Fibroblast of the aortic adventitia (primary cell): ENCODE measurements around the gene KCTD1. TPM values are rescaled to one million over a fixed set of nuclear protein-coding genes. Genes with fewer than 3 reads are reported as not detected.

Experiments
- DNase-seq: peaks from one replicate; pipeline ENCODE4 v3.0.0-alpha.2; 2010; ENCODE audit warnings: low read depth
- H3K4me3 ChIP-seq: 2 replicates; pipeline ENCODE4 v1.5.1; 2011; ENCODE audit warnings: low read depth, mild to moderate bottlenecking, control low read depth, low read length, moderate library complexity
- small RNA-seq: library from RNA; depleted of rRNA; stranded (forward); fragments of <200 nt; gene quantifications from one replicate; pipeline ENCODE3, GENCODE V24; 2012
- total RNA-seq: library from RNA; depleted of rRNA; stranded (reverse); fragments of >200 nt; gene quantifications from 2 replicates; pipeline ENCODE4 v1.2.3, GENCODE V29; 2012; ENCODE audit warnings: low replicate concordance
- TF ChIP-seq, protein P1 (sequence below): IDR thresholded peaks from 2 replicates; pipeline ENCODE4 v1.5.1; 2011; ENCODE audit warnings: mild to moderate bottlenecking, low read length, control low read depth, inconsistent platforms; ENCODE audit not compliant: insufficient read depth

The KCTD1 gene
- total RNA-seq, 1 donor, result 9.9 TPM

DNA sequence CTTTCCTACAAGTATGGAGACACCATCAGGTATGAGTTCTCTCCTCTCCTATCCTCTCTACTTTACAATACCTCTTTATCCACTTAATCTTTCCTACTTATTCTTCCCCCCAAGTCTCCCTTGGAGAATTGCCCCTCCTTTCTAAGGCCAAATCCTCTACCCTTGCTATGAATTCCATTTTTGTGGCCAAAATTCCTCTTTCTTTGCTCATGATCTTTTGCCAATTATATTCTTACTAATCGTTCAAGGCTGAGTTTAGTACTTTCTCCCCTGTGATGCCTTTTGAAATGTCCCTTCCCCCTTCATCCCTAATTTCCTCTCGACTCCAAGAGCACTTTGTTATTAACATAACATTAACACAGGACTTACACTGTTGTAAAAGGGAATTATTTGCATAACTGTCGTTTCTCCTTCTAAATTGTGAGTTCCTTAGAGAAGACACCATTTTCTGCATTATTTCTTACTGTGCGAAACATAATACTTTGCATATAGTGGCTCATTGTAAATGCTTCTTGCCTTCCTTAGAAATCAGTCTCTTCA, 133.4 kb downstream of the KCTD1 start:
- no peak overlapping the region for H3K4me3 ChIP-seq
- peak; percentile 24 for DNase-seq
- TF ChIP-seq, protein P1, sequence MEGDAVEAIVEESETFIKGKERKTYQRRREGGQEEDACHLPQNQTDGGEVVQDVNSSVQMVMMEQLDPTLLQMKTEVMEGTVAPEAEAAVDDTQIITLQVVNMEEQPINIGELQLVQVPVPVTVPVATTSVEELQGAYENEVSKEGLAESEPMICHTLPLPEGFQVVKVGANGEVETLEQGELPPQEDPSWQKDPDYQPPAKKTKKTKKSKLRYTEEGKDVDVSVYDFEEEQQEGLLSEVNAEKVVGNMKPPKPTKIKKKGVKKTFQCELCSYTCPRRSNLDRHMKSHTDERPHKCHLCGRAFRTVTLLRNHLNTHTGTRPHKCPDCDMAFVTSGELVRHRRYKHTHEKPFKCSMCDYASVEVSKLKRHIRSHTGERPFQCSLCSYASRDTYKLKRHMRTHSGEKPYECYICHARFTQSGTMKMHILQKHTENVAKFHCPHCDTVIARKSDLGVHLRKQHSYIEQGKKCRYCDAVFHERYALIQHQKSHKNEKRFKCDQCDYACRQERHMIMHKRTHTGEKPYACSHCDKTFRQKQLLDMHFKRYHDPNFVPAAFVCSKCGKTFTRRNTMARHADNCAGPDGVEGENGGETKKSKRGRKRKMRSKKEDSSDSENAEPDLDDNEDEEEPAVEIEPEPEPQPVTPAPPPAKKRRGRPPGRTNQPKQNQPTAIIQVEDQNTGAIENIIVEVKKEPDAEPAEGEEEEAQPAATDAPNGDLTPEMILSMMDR, result no peak

DNA sequence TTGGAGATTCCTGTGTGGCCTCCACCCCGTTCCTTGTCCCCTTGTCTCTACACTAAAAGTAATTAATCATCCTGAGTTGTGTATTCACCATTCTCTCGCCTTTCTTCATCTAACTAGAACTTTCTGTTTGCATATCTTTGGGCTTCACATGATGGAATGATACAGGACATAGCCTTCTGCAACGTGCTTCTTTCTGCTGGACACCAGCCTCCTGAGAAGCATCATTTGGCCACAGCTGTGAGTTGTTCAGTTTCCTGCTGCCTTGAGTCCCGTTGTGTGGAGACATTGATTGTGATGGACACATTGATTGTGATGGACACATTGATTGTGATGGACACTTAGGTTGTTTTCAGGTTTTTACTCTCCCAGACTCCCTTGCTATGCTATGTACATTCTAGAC, 139.3 kb downstream of the KCTD1 start:
- TF ChIP-seq, protein P1, result no peak
- H3K4me3 ChIP-seq, result no peak overlapping the region
- DNase-seq, result no peak

DNA sequence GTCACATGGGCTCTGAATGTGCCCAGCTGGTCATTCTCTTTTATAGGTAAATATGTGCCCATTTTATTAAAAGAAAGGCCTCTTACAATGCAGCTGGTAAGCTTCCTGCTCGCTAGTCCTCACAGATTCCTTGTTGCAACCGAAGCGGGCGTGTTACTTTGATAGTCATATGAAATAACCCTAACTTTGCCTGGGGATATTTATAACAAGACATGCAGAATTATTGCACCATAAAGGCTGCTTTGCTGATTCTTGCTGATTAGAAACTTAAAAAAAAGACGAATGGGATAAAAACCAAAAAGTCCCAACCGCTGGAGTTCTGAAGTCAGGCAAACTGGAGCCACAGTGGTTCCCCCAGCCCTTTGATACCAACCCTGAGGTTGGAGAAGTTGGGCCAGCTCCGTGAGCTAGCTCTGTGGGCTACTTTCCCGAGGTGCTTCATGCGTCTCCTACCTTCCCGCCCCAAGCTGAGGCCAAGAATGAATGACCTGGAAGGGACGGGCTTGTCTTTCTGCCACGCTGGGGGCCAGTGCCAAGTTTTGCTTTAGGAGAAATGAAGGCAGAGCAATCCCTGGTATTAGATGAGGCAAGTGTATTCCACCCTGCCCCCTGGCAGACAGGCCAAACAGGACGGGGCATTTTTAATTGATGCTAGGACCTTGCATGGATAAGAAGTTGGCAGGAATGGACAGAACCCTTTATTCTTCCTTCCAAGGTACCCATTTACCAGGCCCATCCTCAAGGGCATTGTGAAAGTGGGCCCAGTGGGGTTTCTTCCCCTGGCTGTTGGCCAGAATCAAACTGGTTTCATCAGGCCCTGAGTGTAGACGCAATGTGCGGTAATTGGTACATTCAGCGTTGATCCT, 140.4 kb downstream of the KCTD1 start:
- TF ChIP-seq, protein P1, result no peak
- DNase-seq, result no peak
- H3K4me3 ChIP-seq, result no peak overlapping the region

DNA sequence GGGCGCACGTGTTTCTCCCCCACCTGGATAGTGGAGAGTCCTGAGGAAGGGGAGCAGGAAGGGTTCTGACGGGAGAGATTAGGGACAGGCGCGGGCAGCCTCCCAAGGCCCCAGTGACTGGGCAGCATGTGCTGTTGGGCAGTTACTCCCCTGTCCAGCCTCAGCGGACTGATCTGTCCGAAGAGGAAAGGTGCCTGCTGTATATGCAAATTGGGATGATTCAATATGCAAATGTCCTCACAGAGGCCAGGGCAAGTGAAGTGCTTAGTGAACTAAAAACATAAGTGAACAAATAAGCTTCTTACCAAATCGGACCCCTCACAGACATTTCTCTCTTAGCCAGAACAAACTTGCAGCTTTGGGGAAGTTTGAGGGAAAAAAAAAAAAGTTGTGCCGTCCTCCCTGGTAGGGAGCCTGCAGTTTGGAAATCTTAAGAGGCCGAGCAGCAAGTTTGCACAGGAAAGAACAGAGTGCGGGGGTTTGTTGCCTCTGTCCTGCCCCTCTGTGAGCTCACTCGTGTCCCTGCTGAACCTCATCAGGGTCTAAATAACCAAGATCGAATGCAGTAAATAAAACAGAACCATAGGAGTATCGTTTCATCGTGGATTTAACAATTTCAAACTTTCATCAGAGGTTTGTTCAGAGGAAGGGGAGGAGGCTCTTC, 141.4 kb downstream of the KCTD1 start:
- no peak for DNase-seq
- H3K4me3 ChIP-seq, result no peak overlapping the region
- TF ChIP-seq, protein P1, result no peak

DNA sequence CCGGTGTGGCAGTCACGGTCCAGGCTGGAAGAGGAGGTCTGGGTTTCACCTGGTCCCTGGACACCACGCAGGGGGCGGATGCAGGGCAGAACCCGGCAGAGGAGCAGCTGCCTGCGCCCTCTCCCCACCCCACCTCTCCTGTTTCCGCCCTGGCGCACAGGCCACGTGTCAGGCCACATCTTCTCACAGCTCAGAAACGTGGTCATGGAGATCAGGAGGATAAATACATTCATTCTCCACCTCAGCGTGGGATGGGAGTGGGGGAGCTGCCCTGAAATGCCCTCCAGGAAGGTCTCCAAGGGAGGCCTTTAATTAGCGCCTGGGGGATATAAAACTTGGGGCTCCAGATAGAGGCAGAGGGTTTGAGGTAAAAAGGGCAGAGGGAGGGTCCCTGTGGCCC, 142.0 kb downstream of the KCTD1 start:
- TF ChIP-seq, protein P1, result no peak
- no peak for DNase-seq
- H3K4me3 ChIP-seq, result no peak overlapping the region

DNA sequence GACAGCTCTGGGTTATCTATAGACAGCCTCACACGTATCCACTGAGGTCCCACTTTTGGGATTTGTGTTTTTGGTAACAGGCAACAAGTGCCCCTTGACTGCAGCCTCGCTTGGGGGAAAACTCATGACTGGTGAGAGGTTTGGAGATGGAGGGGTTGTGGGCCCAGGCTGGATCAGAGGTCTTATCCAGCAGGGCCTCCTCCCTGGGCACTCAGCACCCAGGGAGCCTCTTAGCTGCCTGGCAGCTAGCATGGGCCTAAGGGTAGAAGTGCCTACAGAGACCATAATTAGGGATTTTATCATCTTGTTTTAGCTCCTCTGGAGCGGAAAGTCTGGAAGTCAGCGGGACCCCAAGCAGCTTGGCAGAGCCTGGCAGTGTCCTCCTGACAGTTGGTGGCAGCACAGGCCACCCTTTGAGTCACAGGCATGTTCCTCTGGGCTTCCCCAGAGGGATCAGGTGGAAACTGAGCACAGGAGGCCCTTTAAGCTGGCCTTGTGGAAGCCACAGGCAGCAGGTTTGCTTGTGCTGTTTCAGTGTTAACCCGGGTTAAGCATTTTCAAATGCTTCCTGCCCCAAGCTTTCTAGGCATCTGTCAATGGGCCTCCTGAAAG, 143.1 kb downstream of the KCTD1 start:
- TF ChIP-seq, protein P1, result peak; percentile 43
- H3K4me3 ChIP-seq, result no peak overlapping the region
- DNase-seq, result peak; percentile 47

Small RNA genes lying within 50 kb of the gene (small RNA-seq; reads per million reads assigned to genes)
- not detected for gene MIR8057
